T-helper 2 cell treated with Interferon-gamma antibody and Interleukin-4, amounts not matched to agents 5 μg/mL and 100 μg/mL, for 36 hours (primary cell): ENCODE results near the gene DUSP8.

Experiments
- DNase-seq: peaks from one replicate; pipeline ENCODE4 v3.0.0; 2021; ENCODE audit warnings: low spot score
- H3K27ac Mint-ChIP-seq: one replicate; pipeline ENCODE4 v1.8.0; 2021; ENCODE audit warnings: mild to moderate bottlenecking, mixed read lengths
- H3K27me3 Mint-ChIP-seq: one replicate; pipeline ENCODE4 v1.8.0; 2021; ENCODE audit warnings: low read depth, mixed read lengths
- H3K36me3 Mint-ChIP-seq: one replicate; pipeline ENCODE4 v1.8.0; 2021; ENCODE audit warnings: low read depth, mixed read lengths
- H3K4me1 Mint-ChIP-seq: one replicate; pipeline ENCODE4 v1.8.0; 2021; ENCODE audit warnings: low read depth, mixed read lengths
- H3K4me3 Mint-ChIP-seq: one replicate; pipeline ENCODE4 v1.8.0; 2022; ENCODE audit warnings: mild to moderate bottlenecking, moderate library complexity, mixed read lengths
- H3K9me3 Mint-ChIP-seq: one replicate; pipeline ENCODE4 v1.8.0; 2021; ENCODE audit warnings: mixed read lengths

The DUSP8 gene

GRCh38 chr11:1532014-1532586 is 40.0 kb downstream of the DUSP8 start:
- Mint-ChIP-seq H3K27me3 (no peaks in the 10 kb centered on the region), H3K36me3 (peaks cover 4% of the 10 kb centered on the region), H3K4me3 (no peak overlapping the region), H3K27ac (no peak overlapping the region), H3K9me3 (no peaks in the 10 kb centered on the region), H3K4me1 (peaks cover 2% of the 10 kb centered on the region)
- DNase-seq, result no peak

DNA sequence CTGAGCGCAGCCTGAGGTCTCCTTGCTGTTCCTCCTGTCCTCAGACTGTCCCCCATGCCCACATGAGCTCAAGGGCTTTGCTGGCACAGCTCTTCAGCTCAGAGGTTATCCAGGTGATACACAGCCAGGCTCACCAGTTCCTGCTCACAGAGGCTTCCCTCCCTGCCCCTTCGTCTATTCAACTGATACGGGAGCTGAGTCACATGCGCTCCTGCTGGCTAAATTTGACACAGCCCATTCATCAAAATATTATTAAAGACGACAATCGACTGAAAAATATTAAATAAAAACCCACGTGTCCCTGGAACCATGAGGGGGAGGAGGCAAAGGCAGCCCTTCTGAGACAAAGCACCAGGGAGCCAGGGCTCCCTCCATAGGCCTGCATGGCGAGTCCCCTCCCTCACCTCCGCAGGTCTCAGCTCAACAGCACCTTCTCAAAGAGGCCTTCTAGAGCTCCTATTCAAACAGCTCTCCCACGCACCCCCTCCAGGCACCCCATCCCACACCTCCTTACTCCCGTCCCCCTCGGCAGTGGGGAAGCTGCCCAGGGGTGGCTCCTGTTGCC is 40.5 kb downstream of the DUSP8 start:
- Mint-ChIP-seq H3K4me1 (peaks cover 2% of the 10 kb centered on the region), H3K4me3 (no peak overlapping the region), H3K27ac (no peak overlapping the region)

DNA sequence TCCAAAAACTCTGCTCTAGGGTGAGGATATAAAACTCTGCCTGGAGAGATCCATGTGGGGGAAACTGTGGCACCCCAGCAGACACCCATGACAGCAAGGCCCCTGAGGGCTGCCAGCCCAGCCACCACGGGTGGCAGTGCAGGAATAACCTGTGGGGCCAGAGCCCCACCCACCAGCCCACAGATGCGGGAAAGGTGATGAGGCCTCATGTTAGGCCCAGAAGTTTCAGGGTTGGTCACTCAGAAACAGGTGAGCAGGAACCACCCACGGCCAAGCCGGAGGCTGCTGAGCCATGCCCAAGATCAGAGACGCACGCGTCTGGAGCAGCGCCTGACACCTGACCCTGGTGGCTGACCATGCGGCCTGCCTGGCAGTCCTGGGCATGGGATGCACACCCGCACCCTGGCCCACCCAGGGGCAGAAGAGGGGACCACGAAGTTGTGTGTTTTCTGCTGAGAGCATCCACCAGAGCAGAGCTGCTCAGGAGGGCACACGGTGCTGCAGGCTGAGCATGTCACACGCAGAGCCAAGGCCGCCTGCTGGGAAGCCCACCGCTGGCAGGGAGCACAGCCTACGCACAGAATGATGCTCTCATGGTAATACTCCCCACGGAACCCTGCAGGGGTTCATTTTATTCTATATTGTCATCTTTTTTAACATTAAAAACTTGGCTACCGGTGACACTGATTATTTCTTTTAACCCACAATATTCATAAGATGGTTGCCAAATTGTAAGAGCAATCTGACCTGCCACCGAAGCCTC is 41.2 kb downstream of the DUSP8 start:
- peaks cover 4% of the 10 kb centered on the region for H3K36me3 Mint-ChIP-seq
- no peak overlapping the region for H3K27ac Mint-ChIP-seq
- H3K4me3 Mint-ChIP-seq, result no peak overlapping the region
- DNase-seq, result no peak
- H3K4me1 Mint-ChIP-seq, result peaks cover 2% of the 10 kb centered on the region
- H3K27me3 Mint-ChIP-seq, result no peaks in the 10 kb centered on the region
- no peaks in the 10 kb centered on the region for H3K9me3 Mint-ChIP-seq

More for the DNA sequence above, 40.5 kb downstream of the DUSP8 start:
- H3K27me3 Mint-ChIP-seq, result no peaks in the 10 kb centered on the region
- peaks cover 4% of the 10 kb centered on the region for H3K36me3 Mint-ChIP-seq
- DNase-seq, result no peak
- H3K9me3 Mint-ChIP-seq, result no peaks in the 10 kb centered on the region

- H3K9me3 Mint-ChIP-seq, result no peaks in the 10 kb centered on the region
- DNase-seq, result no peak
- peaks cover 2% of the 10 kb centered on the region for H3K4me1 Mint-ChIP-seq
- H3K4me3 Mint-ChIP-seq, result no peak overlapping the region
- no peaks in the 10 kb centered on the region for H3K27me3 Mint-ChIP-seq
- H3K27ac Mint-ChIP-seq, result no peak overlapping the region
- peaks cover 2% of the 10 kb centered on the region for H3K36me3 Mint-ChIP-seq
Observed at GRCh38 chr11:1529774-1530173, 42.3 kb downstream of the DUSP8 start.

- peaks cover 2% of the 10 kb centered on the region for H3K4me1 Mint-ChIP-seq
- H3K36me3 Mint-ChIP-seq, result peaks cover 2% of the 10 kb centered on the region
- H3K4me3 Mint-ChIP-seq, result no peak overlapping the region
- no peaks in the 10 kb centered on the region for H3K9me3 Mint-ChIP-seq
- no peak for DNase-seq
- no peaks in the 10 kb centered on the region for H3K27me3 Mint-ChIP-seq
- H3K27ac Mint-ChIP-seq, result no peak overlapping the region
Observed at GRCh38 chr11:1529286-1529685, 42.8 kb downstream of the DUSP8 start.

GRCh38 chr11:1528710-1529109 is 43.4 kb downstream of the DUSP8 start:
- DNase-seq, result no peak
- H3K27ac Mint-ChIP-seq, result no peak overlapping the region
- no peak overlapping the region for H3K4me3 Mint-ChIP-seq
- no peaks in the 10 kb centered on the region for H3K9me3 Mint-ChIP-seq
- H3K36me3 Mint-ChIP-seq, result peaks cover 2% of the 10 kb centered on the region
- H3K27me3 Mint-ChIP-seq, result no peaks in the 10 kb centered on the region
- peaks cover 2% of the 10 kb centered on the region for H3K4me1 Mint-ChIP-seq

DNA sequence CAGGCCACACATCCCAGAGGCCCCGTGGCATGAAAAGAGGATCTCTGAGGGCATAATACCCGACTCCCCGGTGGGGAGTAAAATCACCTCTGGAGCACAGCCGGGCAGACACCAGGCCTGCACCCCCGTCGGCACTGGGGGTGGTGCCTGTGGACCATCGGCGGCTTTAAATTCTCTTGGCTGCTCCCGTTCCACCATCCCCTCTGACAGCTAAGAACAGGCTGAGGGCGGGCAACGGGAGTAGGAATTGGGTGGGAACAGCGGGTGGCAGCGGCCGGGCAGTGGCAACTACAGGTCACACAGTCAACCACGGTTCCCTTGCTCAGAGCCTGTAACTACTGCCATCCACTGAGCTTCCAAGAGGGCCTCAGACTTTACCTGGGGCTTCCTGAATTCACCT is 45.3 kb downstream of the DUSP8 start:
- H3K27me3 Mint-ChIP-seq, result no peaks in the 10 kb centered on the region
- H3K4me3 Mint-ChIP-seq, result no peak overlapping the region
- no peak for DNase-seq
- peaks cover 2% of the 10 kb centered on the region for H3K36me3 Mint-ChIP-seq
- no peak overlapping the region for H3K27ac Mint-ChIP-seq
- no peaks in the 10 kb centered on the region for H3K4me1 Mint-ChIP-seq
- no peaks in the 10 kb centered on the region for H3K9me3 Mint-ChIP-seq

- H3K4me1 Mint-ChIP-seq, result no peaks in the 10 kb centered on the region
- DNase-seq, result no peak
- H3K36me3 Mint-ChIP-seq, result no peaks in the 10 kb centered on the region
- H3K4me3 Mint-ChIP-seq, result no peak overlapping the region
- no peaks in the 10 kb centered on the region for H3K27me3 Mint-ChIP-seq
- no peak overlapping the region for H3K27ac Mint-ChIP-seq
- no peaks in the 10 kb centered on the region for H3K9me3 Mint-ChIP-seq
Observed at GRCh38 chr11:1523779-1524178, 48.3 kb downstream of the DUSP8 start.

DNA sequence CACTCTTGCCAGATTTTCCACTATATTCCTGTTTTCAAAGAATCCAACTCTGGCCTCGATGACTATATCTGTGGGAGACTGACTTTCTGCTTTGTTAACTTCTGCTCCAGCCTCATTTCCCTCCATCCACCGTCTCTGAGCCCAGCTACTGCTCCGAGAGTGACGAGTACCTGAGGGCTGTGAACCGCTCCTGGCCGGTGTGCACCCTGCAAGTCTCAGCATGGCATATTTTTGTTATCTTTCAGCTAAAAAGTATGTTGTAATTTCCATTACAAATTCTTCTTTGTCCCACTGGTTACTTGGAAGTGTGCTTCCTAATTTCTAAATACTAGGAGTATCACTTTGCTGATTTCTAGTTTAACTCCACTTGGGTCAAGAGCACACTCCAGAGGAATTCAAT is 49.0 kb downstream of the DUSP8 start:
- Mint-ChIP-seq H3K36me3 (no peaks in the 10 kb centered on the region), H3K4me3 (no peak overlapping the region), H3K27me3 (no peaks in the 10 kb centered on the region), H3K27ac (no peak overlapping the region), H3K4me1 (no peaks in the 10 kb centered on the region), H3K9me3 (no peaks in the 10 kb centered on the region)
- DNase-seq, result no peak

- Mint-ChIP-seq H3K27me3 (no peaks in the 10 kb centered on the region), H3K27ac (no peak overlapping the region), H3K36me3 (no peaks in the 10 kb centered on the region), H3K9me3 (no peaks in the 10 kb centered on the region), H3K4me1 (no peaks in the 10 kb centered on the region), H3K4me3 (no peak overlapping the region)
- DNase-seq, result no peak
Observed at GRCh38 chr11:1522081-1522424, 50.0 kb downstream of the DUSP8 start.

GRCh38 chr11:1521382-1522080 is 50.5 kb downstream of the DUSP8 start:
- Mint-ChIP-seq H3K9me3 (no peaks in the 10 kb centered on the region), H3K27ac (no peak overlapping the region), H3K36me3 (no peaks in the 10 kb centered on the region), H3K4me1 (no peaks in the 10 kb centered on the region), H3K4me3 (no peak overlapping the region), H3K27me3 (no peaks in the 10 kb centered on the region)
- no peak for DNase-seq

- Mint-ChIP-seq H3K27me3 (no peaks in the 10 kb centered on the region), H3K36me3 (no peaks in the 10 kb centered on the region), H3K4me3 (no peak overlapping the region), H3K4me1 (no peaks in the 10 kb centered on the region), H3K9me3 (no peaks in the 10 kb centered on the region), H3K27ac (no peak overlapping the region)
- DNase-seq, result no peak
Observed at GRCh38 chr11:1520663-1521267, 51.3 kb downstream of the DUSP8 start.

GRCh38 chr11:1520209-1520662 is 51.8 kb downstream of the DUSP8 start:
- no peaks in the 10 kb centered on the region for H3K9me3 Mint-ChIP-seq
- H3K4me3 Mint-ChIP-seq, result no peak overlapping the region
- no peaks in the 10 kb centered on the region for H3K36me3 Mint-ChIP-seq
- H3K27ac Mint-ChIP-seq, result no peak overlapping the region
- H3K4me1 Mint-ChIP-seq, result no peaks in the 10 kb centered on the region
- H3K27me3 Mint-ChIP-seq, result no peaks in the 10 kb centered on the region
- no peak for DNase-seq
